Activated effector memory CD4-positive, alpha-beta T cell treated with Interleukin-2 at 50 U/mL for 16 hours (primary cell): ENCODE results near the gene UBALD1.
A peak's percentile ranks its signal among the peaks of the same experiment; 100 is the strongest.

Experiments
- DNase-seq: peaks from one replicate; pipeline ENCODE4 v3.0.0-alpha.2; 2020

The UBALD1 gene

GRCh38 chr16:4641895-4642294 lies 27.2 kb upstream of the UBALD1 start:
- DNase-seq: no peak

- DNase-seq: no peak
Observed at GRCh38 chr16:4641306-4641687, 26.6 kb upstream of the UBALD1 start.

GRCh38 chr16:4640572-4641305 lies 26.1 kb upstream of the UBALD1 start:
- DNase-seq: no peak

GRCh38 chr16:4639899-4640509 lies 25.3 kb upstream of the UBALD1 start:
- DNase-seq: no peak

- no peak for DNase-seq
Observed at GRCh38 chr16:4637501-4638166, 22.9 kb upstream of the UBALD1 start.

- no peak for DNase-seq
Observed at GRCh38 chr16:4636196-4636595, 21.5 kb upstream of the UBALD1 start.

GRCh38 chr16:4634768-4635167 lies 20.1 kb upstream of the UBALD1 start:
- DNase-seq: no peak

GRCh38 chr16:4633910-4634635 lies 19.4 kb upstream of the UBALD1 start:
- DNase-seq: no peak

GRCh38 chr16:4631444-4631843 lies 16.8 kb upstream of the UBALD1 start:
- DNase-seq: no peak

GRCh38 chr16:4628283-4628682 lies 13.6 kb upstream of the UBALD1 start:
- no peak for DNase-seq

- no peak for DNase-seq
Observed at GRCh38 chr16:4626396-4626795, 11.7 kb upstream of the UBALD1 start.

- no peak for DNase-seq
Observed at GRCh38 chr16:4625560-4626159, 11.0 kb upstream of the UBALD1 start.

GRCh38 chr16:4624827-4625559 lies 10.3 kb upstream of the UBALD1 start:
- peak; percentile 41 for DNase-seq

- peak; percentile 91 for DNase-seq
Observed at GRCh38 chr16:4624015-4624826, 9.5 kb upstream of the UBALD1 start, which contains the start of gene MGRN1. Gene MGRN1 (plus strand): TSS chr16:4624826. CDS start chr16:4624961, 135 bp downstream.

GRCh38 chr16:4623593-4623992 lies 8.9 kb upstream of the UBALD1 start:
- DNase-seq: no peak

- no peak for DNase-seq
Observed at GRCh38 chr16:4618645-4619418, 4.1 kb upstream of the UBALD1 start.

- no peak for DNase-seq
Observed at GRCh38 chr16:4617880-4618279, 3.2 kb upstream of the UBALD1 start.

GRCh38 chr16:4616047-4616811 lies 1.5 kb upstream of the UBALD1 start:
- DNase-seq: peak; percentile 98

GRCh38 chr16:4615384-4616046 lies 827 bp upstream of the UBALD1 start:
- DNase-seq: no peak
